Small intestine (tissue), 7 donors: ENCODE data around the gene ABHD17C. TPM values are rescaled to one million over a fixed set of nuclear protein-coding genes. Genes with fewer than 3 reads are reported as not detected.

Source experiments
- DNase-seq, 2 donors: peaks; one replicate each; pipeline versions ENCODE4 v3.0.0 to v3.0.0-alpha.2; 2013
- FAIRE-seq: peaks from 2 replicates; lab custom pipeline; 2012; peaks lifted over from hg19 to GRCh38; lab: Jason Lieb, UNC
- H3K27ac ChIP-seq, 3 donors: one replicate each; pipeline ENCODE4 v1.5.1; 2013; ENCODE audit warnings: low read length in 2 of 3, mild to moderate bottlenecking in 2 of 3, control low read depth in 1 of 3, inconsistent platforms in 1 of 3, low read depth in 1 of 3, moderate library complexity in 1 of 3
- H3K27me3 ChIP-seq, 3 donors: one replicate each; pipeline ENCODE4 v1.6.1; 2013; ENCODE audit warnings: low read length in 3 of 3, inconsistent platforms in 1 of 3; ENCODE audit not compliant: control insufficient read depth in 3 of 3, insufficient read depth in 3 of 3
- H3K36me3 ChIP-seq, 3 donors: one replicate each; pipeline ENCODE4 v1.6.1; 2013; ENCODE audit warnings: low read length in 3 of 3, inconsistent platforms in 1 of 3, low read depth in 1 of 3, mild to moderate bottlenecking in 1 of 3, moderate library complexity in 1 of 3; ENCODE audit not compliant: control insufficient read depth in 3 of 3, insufficient read depth in 2 of 3
- H3K4me1 ChIP-seq, 3 donors: one replicate each; pipeline ENCODE4 v1.6.1; 2013; ENCODE audit warnings: low read length in 2 of 3, inconsistent platforms in 1 of 3, low read depth in 1 of 3, mild to moderate bottlenecking in 1 of 3, moderate library complexity in 1 of 3; ENCODE audit not compliant: control insufficient read depth in 3 of 3, insufficient read depth in 2 of 3
- H3K4me3 ChIP-seq, 3 donors: one replicate each; pipeline ENCODE4 v1.5.1; 2013; ENCODE audit warnings: low read length in 3 of 3, control low read depth in 1 of 3, inconsistent platforms in 1 of 3, low read depth in 1 of 3, mild to moderate bottlenecking in 1 of 3, moderate library complexity in 1 of 3
- H3K9me3 ChIP-seq, 2 donors: one replicate each; pipeline ENCODE4 v1.6.1; 2013; ENCODE audit warnings: low read depth in 1 of 2, low read length in 1 of 2; ENCODE audit not compliant: control insufficient read depth in 2 of 2, insufficient read depth in 1 of 2
- WGBS, 3 donors: extraction: QIAGEN DNeasy Blood & Tissue Kit; methylation state at CpG; one replicate each; pipeline ENCODE4 v1.1.7; 2013; 5-methylcytosine and 5-hydroxymethylcytosine counted together
- polyA plus RNA-seq, 4 donors: library from polyadenylated mRNA; stranded (reverse) in 3 of 4; unstranded in 1 of 4; fragments of 200-250 nt in 3 of 4; fragments of 120-200 nt in 1 of 4; gene quantifications; one replicate each; pipeline versions ENCODE4 v1.2.1 to v1.2.3, GENCODE V29; 2013
- donor health status: healthy with polysubstance abuse.
- donor health status: control.
- donor health status: control.
- donor health status: Bipolar disorder and iron deficiency.
- donor health status: healthy.

Gene ABHD17C
- polyA plus RNA-seq, 4 donors: 27.6 to 70.0 (median 33.9) TPM

GRCh38 chr15:80736560-80736959 is 41.5 kb downstream of the ABHD17C start:
- Histone ChIP-seq H3K9me3 (peaks cover 0 to 14% of the 10 kb centered on the region in 2 donors), H3K36me3 (peaks cover 0 to 15% (median 0%) of the 10 kb centered on the region in 3 donors), H3K27me3 (no peaks in the 10 kb centered on the region), H3K27ac (peak overlapping the region in 1 of 3 donors; percentile 32), H3K4me3 (no peak overlapping the region), H3K4me1 (peaks cover 0 to 13% (median 0%) of the 10 kb centered on the region in 3 donors)
- DNase-seq: peak; percentile 27 to 38
- no peak for FAIRE-seq
- WGBS, 3 donors: 51 to 58% (median 53%) methylated on average over 4 of the region's 4 CpGs

- peaks cover 0 to 14% (median 0%) of the 10 kb centered on the region in 3 donors for H3K4me1 ChIP-seq
- FAIRE-seq: no peak
- WGBS, 3 donors: 68 to 78% (median 77%) methylated on average over 3 of the region's 3 CpGs
- H3K27me3 ChIP-seq: no peaks in the 10 kb centered on the region
- H3K27ac ChIP-seq: no peak overlapping the region
- H3K9me3 ChIP-seq: peaks cover 0 to 14% of the 10 kb centered on the region in 2 donors
- no peak overlapping the region for H3K4me3 ChIP-seq
- DNase-seq: no peak
- H3K36me3 ChIP-seq: peaks cover 0 to 3% (median 0%) of the 10 kb centered on the region in 3 donors
Observed at GRCh38 chr15:80739919-80740318, 44.8 kb downstream of the ABHD17C start.

- WGBS, 3 donors: 78 to 86% (median 82%) methylated on average over 4 of the region's 4 CpGs
- FAIRE-seq: no peak
- Histone ChIP-seq H3K9me3 (peaks cover 0 to 11% of the 10 kb centered on the region in 2 donors), H3K4me1 (peaks cover 0 to 5% (median 0%) of the 10 kb centered on the region in 3 donors), H3K4me3 (no peak overlapping the region), H3K27me3 (no peaks in the 10 kb centered on the region), H3K27ac (peak overlapping the region in 1 of 3 donors; percentile 42), H3K36me3 (peaks cover 0 to under 1% (median 0%) of the 10 kb centered on the region in 3 donors)
- DNase-seq: peak; percentile 23 to 77
Observed at GRCh38 chr15:80742081-80742480, 47.0 kb downstream of the ABHD17C start.

GRCh38 chr15:80743189-80743833 is 48.2 kb downstream of the ABHD17C start:
- DNase-seq (peak in 1 of 2 donors; percentile 34), FAIRE-seq (no peak)
- Histone ChIP-seq H3K9me3 (peaks cover 0 to 7% of the 10 kb centered on the region in 2 donors), H3K27me3 (no peaks in the 10 kb centered on the region), H3K4me1 (peaks cover 0 to 5% (median 0%) of the 10 kb centered on the region in 3 donors), H3K4me3 (no peak overlapping the region), H3K27ac (peak overlapping the region in 1 of 3 donors; percentile 5), H3K36me3 (peaks cover 0 to 5% (median 0%) of the 10 kb centered on the region in 3 donors)
- WGBS, 3 donors: 83 to 90% (median 84%) methylated on average over 11 of the region's 11 CpGs

GRCh38 chr15:80744415-80744814 is 49.3 kb downstream of the ABHD17C start:
- H3K4me3 ChIP-seq: no peak overlapping the region
- H3K27ac ChIP-seq: no peak overlapping the region
- peaks cover 0 to 5% (median 0%) of the 10 kb centered on the region in 3 donors for H3K4me1 ChIP-seq
- H3K27me3 ChIP-seq: no peaks in the 10 kb centered on the region
- H3K36me3 ChIP-seq: peaks cover 0 to 9% (median 0%) of the 10 kb centered on the region in 3 donors
- FAIRE-seq: no peak
- no peaks in the 10 kb centered on the region for H3K9me3 ChIP-seq
- 84 to 85% (median 84%) methylated on average over 6 of the region's 6 CpGs for WGBS, 3 donors
- DNase-seq: no peak

GRCh38 chr15:80744826-80745225 is 49.7 kb downstream of the ABHD17C start:
- DNase-seq (no peak), FAIRE-seq (no peak)
- Histone ChIP-seq H3K4me3 (no peak overlapping the region), H3K27me3 (no peaks in the 10 kb centered on the region), H3K4me1 (peaks cover 0 to 5% (median 0%) of the 10 kb centered on the region in 3 donors), H3K36me3 (peaks cover 0 to 12% (median 0%) of the 10 kb centered on the region in 3 donors), H3K27ac (no peak overlapping the region), H3K9me3 (no peaks in the 10 kb centered on the region)
- WGBS, 3 donors: 34 to 65% (median 50%) methylated on average over 1 of the region's 1 CpG

- no peaks in the 10 kb centered on the region for H3K27me3 ChIP-seq
- WGBS, 3 donors: 87 to 94% (median 88%) methylated on average over 1 of the region's 1 CpG
- no peak overlapping the region for H3K27ac ChIP-seq
- H3K36me3 ChIP-seq: peaks cover 0 to 15% (median 2%) of the 10 kb centered on the region in 3 donors
- DNase-seq (no peak), FAIRE-seq (no peak)
- no peaks in the 10 kb centered on the region for H3K9me3 ChIP-seq
- H3K4me1 ChIP-seq: peaks cover 0 to 5% (median 0%) of the 10 kb centered on the region in 3 donors
- H3K4me3 ChIP-seq: no peak overlapping the region
Observed at GRCh38 chr15:80745888-80746287, 50.8 kb downstream of the ABHD17C start.

GRCh38 chr15:80747317-80748053 is 52.4 kb downstream of the ABHD17C start:
- Histone ChIP-seq H3K27ac (no peak overlapping the region), H3K4me1 (peaks cover 0 to 2% (median 0%) of the 10 kb centered on the region in 3 donors), H3K4me3 (no peak overlapping the region), H3K27me3 (no peaks in the 10 kb centered on the region), H3K36me3 (peaks cover 0 to 19% (median 4%) of the 10 kb centered on the region in 3 donors), H3K9me3 (no peaks in the 10 kb centered on the region)
- 71 to 85% (median 77%) methylated on average over 16 of the region's 16 CpGs for WGBS, 3 donors
- DNase-seq: no peak
- FAIRE-seq: no peak
